HL-60 (cell line): Measurements from ENCODE around the gene SLC17A9.

Experiments
- DNase-seq, 2 experiments: peaks; one replicate each; pipeline ENCODE4 v3.0.0-alpha.2; 2010 to 2020; ENCODE audit warnings: low read depth in 1 of 2, low spot score in 1 of 2
- H3K27ac ChIP-seq: fragments of 250-450 bp; sonication (Bioruptor Pico); replicated peaks from 2 replicates; pipeline ENCODE4 v1.5.1; 2020; ENCODE audit warnings: mild to moderate bottlenecking, moderate library complexity
- H3K27me3 ChIP-seq: fragments of 250-450 bp; sonication (Bioruptor Pico); 2 replicates; pipeline ENCODE4 v1.5.1; 2021; ENCODE audit warnings: mild to moderate bottlenecking, moderate library complexity; ENCODE audit not compliant: insufficient read depth, poor library complexity, severe bottlenecking
- H3K4me3 ChIP-seq: replicated peaks from 2 replicates; pipeline ENCODE4 v1.5.1; 2011; ENCODE audit warnings: mild to moderate bottlenecking, control low read depth, low read length; ENCODE audit not compliant: insufficient read depth
- GABPA ChIP-seq: IDR thresholded peaks from 2 replicates; pipeline ENCODE4 v1.6.1; 2012; ENCODE audit warnings: low read depth
- POLR2AphosphoS5 ChIP-seq: IDR thresholded peaks from 2 replicates; pipeline ENCODE4 v1.6.1; 2012; ENCODE audit warnings: low read depth
- SPI1 ChIP-seq: IDR thresholded peaks from 2 replicates; pipeline ENCODE4 v1.6.1; 2012; ENCODE audit warnings: low read depth, mild to moderate bottlenecking, borderline replicate concordance
- TF ChIP-seq, protein P1 (sequence below): IDR thresholded peaks from 2 replicates; pipeline ENCODE4 v1.6.1; 2012; ENCODE audit warnings: low read depth; ENCODE audit not compliant: insufficient replicate concordance
- TF ChIP-seq, protein P2 (sequence below): IDR thresholded peaks from one replicate; pipeline ENCODE4 v1.5.1; 2011; ENCODE audit warnings: low read length, control low read depth, inconsistent platforms; ENCODE audit not compliant: insufficient read depth

The SLC17A9 gene

DNA sequence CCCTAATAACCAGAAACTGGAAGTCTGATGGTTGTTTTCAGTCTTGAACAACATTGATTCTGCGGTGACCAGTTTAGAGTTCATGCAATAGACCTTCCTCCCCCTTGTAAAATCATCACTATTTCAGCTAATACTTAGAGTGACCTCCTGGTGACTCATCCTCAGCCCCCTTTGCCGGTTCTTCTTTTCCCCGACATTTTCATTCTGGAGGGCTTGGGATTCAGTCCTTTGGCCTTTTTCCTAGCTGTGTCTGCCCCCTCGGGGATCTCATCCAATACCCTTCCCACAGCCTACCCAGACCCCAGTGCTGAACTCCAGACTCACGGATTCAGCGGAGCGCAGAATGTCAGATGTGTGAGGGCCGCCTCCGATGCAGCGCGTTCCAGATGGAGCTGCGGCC, 61.8 kb downstream of the SLC17A9 start:
- Histone ChIP-seq H3K27ac (no peak overlapping the region), H3K4me3 (no peak overlapping the region), H3K27me3 (peaks cover 50% of the 10 kb centered on the region)
- no peak for DNase-seq
- TF ChIP-seq, protein P1, sequence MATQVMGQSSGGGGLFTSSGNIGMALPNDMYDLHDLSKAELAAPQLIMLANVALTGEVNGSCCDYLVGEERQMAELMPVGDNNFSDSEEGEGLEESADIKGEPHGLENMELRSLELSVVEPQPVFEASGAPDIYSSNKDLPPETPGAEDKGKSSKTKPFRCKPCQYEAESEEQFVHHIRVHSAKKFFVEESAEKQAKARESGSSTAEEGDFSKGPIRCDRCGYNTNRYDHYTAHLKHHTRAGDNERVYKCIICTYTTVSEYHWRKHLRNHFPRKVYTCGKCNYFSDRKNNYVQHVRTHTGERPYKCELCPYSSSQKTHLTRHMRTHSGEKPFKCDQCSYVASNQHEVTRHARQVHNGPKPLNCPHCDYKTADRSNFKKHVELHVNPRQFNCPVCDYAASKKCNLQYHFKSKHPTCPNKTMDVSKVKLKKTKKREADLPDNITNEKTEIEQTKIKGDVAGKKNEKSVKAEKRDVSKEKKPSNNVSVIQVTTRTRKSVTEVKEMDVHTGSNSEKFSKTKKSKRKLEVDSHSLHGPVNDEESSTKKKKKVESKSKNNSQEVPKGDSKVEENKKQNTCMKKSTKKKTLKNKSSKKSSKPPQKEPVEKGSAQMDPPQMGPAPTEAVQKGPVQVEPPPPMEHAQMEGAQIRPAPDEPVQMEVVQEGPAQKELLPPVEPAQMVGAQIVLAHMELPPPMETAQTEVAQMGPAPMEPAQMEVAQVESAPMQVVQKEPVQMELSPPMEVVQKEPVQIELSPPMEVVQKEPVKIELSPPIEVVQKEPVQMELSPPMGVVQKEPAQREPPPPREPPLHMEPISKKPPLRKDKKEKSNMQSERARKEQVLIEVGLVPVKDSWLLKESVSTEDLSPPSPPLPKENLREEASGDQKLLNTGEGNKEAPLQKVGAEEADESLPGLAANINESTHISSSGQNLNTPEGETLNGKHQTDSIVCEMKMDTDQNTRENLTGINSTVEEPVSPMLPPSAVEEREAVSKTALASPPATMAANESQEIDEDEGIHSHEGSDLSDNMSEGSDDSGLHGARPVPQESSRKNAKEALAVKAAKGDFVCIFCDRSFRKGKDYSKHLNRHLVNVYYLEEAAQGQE, result no peak
- TF ChIP-seq, protein P2, sequence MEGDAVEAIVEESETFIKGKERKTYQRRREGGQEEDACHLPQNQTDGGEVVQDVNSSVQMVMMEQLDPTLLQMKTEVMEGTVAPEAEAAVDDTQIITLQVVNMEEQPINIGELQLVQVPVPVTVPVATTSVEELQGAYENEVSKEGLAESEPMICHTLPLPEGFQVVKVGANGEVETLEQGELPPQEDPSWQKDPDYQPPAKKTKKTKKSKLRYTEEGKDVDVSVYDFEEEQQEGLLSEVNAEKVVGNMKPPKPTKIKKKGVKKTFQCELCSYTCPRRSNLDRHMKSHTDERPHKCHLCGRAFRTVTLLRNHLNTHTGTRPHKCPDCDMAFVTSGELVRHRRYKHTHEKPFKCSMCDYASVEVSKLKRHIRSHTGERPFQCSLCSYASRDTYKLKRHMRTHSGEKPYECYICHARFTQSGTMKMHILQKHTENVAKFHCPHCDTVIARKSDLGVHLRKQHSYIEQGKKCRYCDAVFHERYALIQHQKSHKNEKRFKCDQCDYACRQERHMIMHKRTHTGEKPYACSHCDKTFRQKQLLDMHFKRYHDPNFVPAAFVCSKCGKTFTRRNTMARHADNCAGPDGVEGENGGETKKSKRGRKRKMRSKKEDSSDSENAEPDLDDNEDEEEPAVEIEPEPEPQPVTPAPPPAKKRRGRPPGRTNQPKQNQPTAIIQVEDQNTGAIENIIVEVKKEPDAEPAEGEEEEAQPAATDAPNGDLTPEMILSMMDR, result no peak

DNA sequence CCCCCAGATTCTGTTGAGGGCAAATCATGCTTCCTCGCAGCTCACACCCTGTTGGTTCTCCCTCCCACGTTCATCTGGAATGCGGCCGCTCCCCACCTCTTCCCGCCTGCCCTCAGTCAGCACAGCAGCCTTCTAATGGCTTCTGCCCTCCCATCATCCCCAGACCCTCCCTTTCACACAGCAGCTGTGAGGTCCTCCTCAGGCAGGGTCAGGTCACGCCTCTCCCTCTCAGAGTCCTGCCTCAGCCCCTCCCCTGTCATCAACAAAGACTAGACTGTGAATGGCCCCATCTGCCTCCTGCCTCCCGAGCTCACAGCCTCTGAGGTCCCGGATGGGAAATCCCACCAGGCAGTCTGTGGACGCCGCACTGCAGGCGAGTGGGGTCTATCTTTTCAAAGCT, 62.2 kb downstream of the SLC17A9 start:
- TF ChIP-seq, protein P1, result no peak
- TF ChIP-seq POLR2AphosphoS5 (no peak), SPI1 (no peak), GABPA (no peak)
- TF ChIP-seq, protein P2, result no peak
- no peak for DNase-seq
- H3K27ac ChIP-seq, result no peak overlapping the region
- H3K4me3 ChIP-seq, result no peak overlapping the region
- peaks cover 45% of the 10 kb centered on the region for H3K27me3 ChIP-seq

DNA sequence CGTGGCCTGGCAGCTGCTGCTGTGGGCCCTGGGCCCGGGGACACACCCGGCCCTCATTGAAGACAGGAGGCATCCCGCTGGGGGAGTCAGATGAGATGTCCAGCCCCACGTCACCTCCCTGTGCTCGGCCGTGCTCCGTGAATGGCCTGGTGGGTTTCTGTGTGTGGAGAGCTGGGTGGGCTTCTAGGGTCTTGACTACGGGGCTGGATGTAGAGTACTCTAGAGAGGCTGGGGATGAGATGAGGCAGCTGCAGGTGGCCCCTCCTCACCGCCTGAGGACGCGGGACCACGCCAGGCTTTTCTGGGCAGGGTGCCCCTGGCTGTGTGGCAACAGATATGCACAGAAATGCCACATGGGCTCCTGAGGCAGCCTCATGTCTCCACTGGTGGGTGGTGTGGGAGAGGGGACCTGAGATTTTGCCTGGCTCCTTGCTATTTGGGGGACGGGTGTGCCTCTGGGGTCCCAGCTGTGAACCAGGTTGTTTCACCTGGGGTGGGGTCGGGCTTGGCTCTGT, 62.7 kb downstream of the SLC17A9 start:
- Histone ChIP-seq H3K27ac (no peak overlapping the region), H3K27me3 (peaks cover 40% of the 10 kb centered on the region), H3K4me3 (no peak overlapping the region)
- DNase-seq, result no peak
- TF ChIP-seq POLR2AphosphoS5, result no peak
- TF ChIP-seq, protein P1, result no peak
- TF ChIP-seq, protein P2, result no peak
- no peak for TF ChIP-seq SPI1
- TF ChIP-seq GABPA, result no peak
